ENCODE measurements around the gene FKBP5. TPM values are rescaled to one million over a fixed set of nuclear protein-coding genes. Genes with fewer than 3 reads are reported as not detected.

Gene FKBP5
- total and polyA plus RNA-seq, 4 donors = 6.9 to 19.9 (median 9.5) TPM

- DNase-seq (ENCODE audit: low read depth in 4 of 6, low spot score in 6 of 6) = no peak
- H3K27ac ChIP-seq (ENCODE audit: low read depth, low read length) = no peak overlapping the region
- no peak overlapping the region for H3K4me3 ChIP-seq (ENCODE audit: low read depth, low read length)
- no peaks in the 10 kb centered on the region for H3K4me1 ChIP-seq (ENCODE audit: control insufficient read depth, insufficient read depth, low read length)
- H3K27me3 ChIP-seq (ENCODE audit: control insufficient read depth, insufficient read depth, low read length) = no peaks in the 10 kb centered on the region
- no peaks in the 10 kb centered on the region for H3K9me3 ChIP-seq (ENCODE audit: control insufficient read depth, insufficient read depth, low read length)
- H3K36me3 ChIP-seq (ENCODE audit: control insufficient read depth, insufficient read depth, low read length) = no peaks in the 10 kb centered on the region
Observed at GRCh38 chr6:35668744-35669450, 19.8 kb downstream of the FKBP5 start.

DNA sequence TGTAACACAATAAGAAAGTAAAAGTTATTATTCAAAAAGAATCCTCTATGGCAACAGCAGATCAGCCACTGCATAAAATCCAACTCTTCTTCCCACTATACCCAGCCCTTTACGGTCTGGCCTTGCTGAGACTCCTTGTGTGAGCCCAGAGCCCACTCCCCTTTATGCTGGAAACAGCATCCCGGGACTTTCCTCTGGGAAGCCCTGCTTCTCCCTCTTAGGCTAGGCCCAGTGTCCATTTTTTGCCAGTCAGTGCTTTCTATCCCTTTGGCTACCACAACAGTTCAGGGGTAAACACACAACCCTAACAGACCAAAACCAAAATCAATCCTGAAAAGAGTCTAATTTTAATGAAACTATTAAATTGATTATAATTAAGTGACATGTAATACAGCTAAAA lies 20.6 kb downstream of the FKBP5 start:
- no peaks in the 10 kb centered on the region for H3K4me1 ChIP-seq (ENCODE audit: control insufficient read depth, insufficient read depth, low read length)
- WGBS (ENCODE audit: insufficient coverage) = 76% methylated on average over 2 of the region's 2 CpGs
- no peaks in the 10 kb centered on the region for H3K9me3 ChIP-seq (ENCODE audit: control insufficient read depth, insufficient read depth, low read length)
- no peaks in the 10 kb centered on the region for H3K36me3 ChIP-seq (ENCODE audit: control insufficient read depth, insufficient read depth, low read length)
- no peaks in the 10 kb centered on the region for H3K27me3 ChIP-seq (ENCODE audit: control insufficient read depth, insufficient read depth, low read length)
- H3K27ac ChIP-seq (ENCODE audit: low read depth, low read length) = no peak overlapping the region
- no peak overlapping the region for H3K4me3 ChIP-seq (ENCODE audit: low read depth, low read length)
- DNase-seq (ENCODE audit: low read depth in 4 of 6, low spot score in 6 of 6) = no peak

DNA sequence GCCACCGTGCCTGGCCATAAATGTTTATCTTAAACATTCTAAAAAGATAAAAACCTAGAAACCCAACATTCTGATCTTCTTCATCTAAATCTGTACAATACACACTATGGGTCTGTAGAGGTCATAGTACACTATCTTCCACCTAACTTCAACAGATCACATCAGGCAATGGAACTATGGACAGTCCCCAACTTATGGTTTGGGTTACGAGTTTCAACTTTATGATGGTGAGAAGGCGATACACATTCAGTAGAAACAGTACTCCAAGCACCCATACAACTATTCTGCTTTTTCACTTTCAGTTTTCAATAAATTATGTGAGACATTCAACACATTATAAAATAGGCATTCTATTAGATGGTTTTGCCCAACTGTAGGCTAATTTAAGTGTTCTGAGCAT lies 23.1 kb downstream of the FKBP5 start:
- no peaks in the 10 kb centered on the region for H3K4me1 ChIP-seq (ENCODE audit: control insufficient read depth, insufficient read depth, low read length)
- H3K9me3 ChIP-seq (ENCODE audit: control insufficient read depth, insufficient read depth, low read length) = no peaks in the 10 kb centered on the region
- H3K36me3 ChIP-seq (ENCODE audit: control insufficient read depth, insufficient read depth, low read length) = no peaks in the 10 kb centered on the region
- H3K27ac ChIP-seq (ENCODE audit: low read depth, low read length) = no peak overlapping the region
- DNase-seq (ENCODE audit: low read depth in 4 of 6, low spot score in 6 of 6) = no peak
- WGBS (ENCODE audit: insufficient coverage) = 100% methylated on average over 1 of the region's 3 CpGs
- no peak overlapping the region for H3K4me3 ChIP-seq (ENCODE audit: low read depth, low read length)
- H3K27me3 ChIP-seq (ENCODE audit: control insufficient read depth, insufficient read depth, low read length) = no peaks in the 10 kb centered on the region

GRCh38 chr6:35664945-35665344 lies 23.8 kb downstream of the FKBP5 start:
- no peaks in the 10 kb centered on the region for H3K36me3 ChIP-seq (ENCODE audit: control insufficient read depth, insufficient read depth, low read length)
- H3K4me1 ChIP-seq (ENCODE audit: control insufficient read depth, insufficient read depth, low read length) = no peaks in the 10 kb centered on the region
- WGBS (ENCODE audit: insufficient coverage) = 86% methylated on average over 3 of the region's 3 CpGs
- H3K4me3 ChIP-seq (ENCODE audit: low read depth, low read length) = no peak overlapping the region
- H3K27ac ChIP-seq (ENCODE audit: low read depth, low read length) = no peak overlapping the region
- no peaks in the 10 kb centered on the region for H3K27me3 ChIP-seq (ENCODE audit: control insufficient read depth, insufficient read depth, low read length)
- no peak for DNase-seq (ENCODE audit: low read depth in 4 of 6, low spot score in 6 of 6)
- H3K9me3 ChIP-seq (ENCODE audit: control insufficient read depth, insufficient read depth, low read length) = no peaks in the 10 kb centered on the region

DNA sequence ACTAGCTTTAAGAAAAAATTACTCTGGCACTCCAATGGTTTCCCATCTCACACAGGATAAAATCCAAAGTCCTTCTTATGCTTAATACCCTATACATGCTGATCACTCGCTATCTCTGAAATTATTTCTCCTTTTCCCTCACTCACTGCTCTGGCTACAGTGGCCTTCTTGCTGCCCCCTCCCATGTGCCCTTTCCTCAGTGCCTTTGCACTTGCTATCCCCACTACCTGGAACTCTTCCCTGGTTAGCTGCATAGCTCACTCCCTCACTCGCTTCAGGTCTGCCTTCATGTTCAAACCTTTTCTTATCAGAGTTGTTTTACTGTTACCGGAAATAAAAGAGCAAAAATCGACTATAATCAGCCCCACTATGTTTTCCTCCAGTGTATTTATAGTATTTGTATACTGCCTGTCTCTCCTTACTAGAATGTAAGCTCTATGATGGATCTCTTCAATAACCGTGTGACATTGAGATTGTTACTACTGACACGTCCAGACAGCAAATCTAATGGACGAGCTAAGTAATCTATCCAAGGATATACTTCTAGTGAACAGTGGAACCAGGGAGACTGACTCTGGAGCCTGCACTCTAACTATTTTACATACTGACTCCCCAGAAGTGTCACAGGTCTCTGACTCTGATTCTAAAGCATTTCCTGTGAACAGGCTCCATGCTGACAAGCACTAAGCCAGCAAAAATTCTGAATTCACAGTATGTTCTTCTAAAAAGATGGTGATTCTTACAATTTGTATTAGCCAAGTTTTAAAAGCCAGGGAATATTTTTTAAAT lies 25.1 kb downstream of the FKBP5 start:
- WGBS (ENCODE audit: insufficient coverage) = 68% methylated on average over 3 of the region's 7 CpGs
- peak in 1 of 6 donors; percentile 7 for DNase-seq (ENCODE audit: low read depth in 4 of 6, low spot score in 6 of 6)
- Histone ChIP-seq H3K4me3 (ENCODE audit: low read depth, low read length) (no peak overlapping the region), H3K4me1 (ENCODE audit: control insufficient read depth, insufficient read depth, low read length) (no peaks in the 10 kb centered on the region), H3K9me3 (ENCODE audit: control insufficient read depth, insufficient read depth, low read length) (no peaks in the 10 kb centered on the region), H3K27ac (ENCODE audit: low read depth, low read length) (no peak overlapping the region), H3K27me3 (ENCODE audit: control insufficient read depth, insufficient read depth, low read length) (no peaks in the 10 kb centered on the region), H3K36me3 (ENCODE audit: control insufficient read depth, insufficient read depth, low read length) (no peaks in the 10 kb centered on the region)

- H3K36me3 ChIP-seq (ENCODE audit: control insufficient read depth, insufficient read depth, low read length) = no peaks in the 10 kb centered on the region
- no peak overlapping the region for H3K27ac ChIP-seq (ENCODE audit: low read depth, low read length)
- no peaks in the 10 kb centered on the region for H3K4me1 ChIP-seq (ENCODE audit: control insufficient read depth, insufficient read depth, low read length)
- H3K9me3 ChIP-seq (ENCODE audit: control insufficient read depth, insufficient read depth, low read length) = no peaks in the 10 kb centered on the region
- H3K4me3 ChIP-seq (ENCODE audit: low read depth, low read length) = no peak overlapping the region
- WGBS (ENCODE audit: insufficient coverage) = 22% methylated on average over 7 of the region's 7 CpGs
- H3K27me3 ChIP-seq (ENCODE audit: control insufficient read depth, insufficient read depth, low read length) = no peaks in the 10 kb centered on the region
- peak in 2 of 6 donors; percentile 22 to 26 for DNase-seq (ENCODE audit: low read depth in 4 of 6, low spot score in 6 of 6)
Observed at GRCh38 chr6:35662999-35663398, 25.7 kb downstream of the FKBP5 start.

GRCh38 chr6:35654883-35655282 lies 33.8 kb downstream of the FKBP5 start:
- no peak for DNase-seq (ENCODE audit: low read depth in 4 of 6, low spot score in 6 of 6)
- no peak overlapping the region for H3K4me3 ChIP-seq (ENCODE audit: low read depth, low read length)
- H3K27me3 ChIP-seq (ENCODE audit: control insufficient read depth, insufficient read depth, low read length) = no peaks in the 10 kb centered on the region
- 95% methylated on average over 3 of the region's 3 CpGs for WGBS (ENCODE audit: insufficient coverage)
- no peaks in the 10 kb centered on the region for H3K9me3 ChIP-seq (ENCODE audit: control insufficient read depth, insufficient read depth, low read length)
- no peak overlapping the region for H3K27ac ChIP-seq (ENCODE audit: low read depth, low read length)
- H3K36me3 ChIP-seq (ENCODE audit: control insufficient read depth, insufficient read depth, low read length) = no peaks in the 10 kb centered on the region
- no peaks in the 10 kb centered on the region for H3K4me1 ChIP-seq (ENCODE audit: control insufficient read depth, insufficient read depth, low read length)

- no peaks in the 10 kb centered on the region for H3K4me1 ChIP-seq (ENCODE audit: control insufficient read depth, insufficient read depth, low read length)
- H3K27me3 ChIP-seq (ENCODE audit: control insufficient read depth, insufficient read depth, low read length) = no peaks in the 10 kb centered on the region
- DNase-seq (ENCODE audit: low read depth in 4 of 6, low spot score in 6 of 6) = no peak
- H3K9me3 ChIP-seq (ENCODE audit: control insufficient read depth, insufficient read depth, low read length) = no peaks in the 10 kb centered on the region
- no CpG with 5 or more reads among the region's 3 CpGs for WGBS (ENCODE audit: insufficient coverage)
- H3K27ac ChIP-seq (ENCODE audit: low read depth, low read length) = no peak overlapping the region
- H3K36me3 ChIP-seq (ENCODE audit: control insufficient read depth, insufficient read depth, low read length) = no peaks in the 10 kb centered on the region
- H3K4me3 ChIP-seq (ENCODE audit: low read depth, low read length) = no peak overlapping the region
Observed at GRCh38 chr6:35651244-35651643, 37.5 kb downstream of the FKBP5 start.

DNA sequence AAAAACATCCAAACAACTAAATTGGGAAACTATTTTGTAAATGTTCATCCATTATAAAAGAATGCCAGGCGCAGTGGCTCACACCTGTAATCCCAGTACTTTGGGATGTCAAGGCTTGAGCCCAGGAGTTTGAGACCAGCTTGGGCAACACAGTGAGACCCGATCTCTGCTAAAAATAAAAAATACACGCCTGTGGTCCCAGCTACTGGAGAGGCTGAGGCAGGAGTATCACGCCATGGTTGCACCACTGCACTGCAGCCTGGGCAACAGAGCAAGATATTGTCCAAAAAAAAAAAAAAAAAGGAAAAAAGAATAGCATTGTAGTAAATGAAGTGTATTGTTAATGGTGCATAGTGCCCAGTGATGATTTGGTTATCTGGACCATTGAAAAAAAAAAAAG lies 38.7 kb downstream of the FKBP5 start:
- 100% methylated on average over 1 of the region's 4 CpGs for WGBS (ENCODE audit: insufficient coverage)
- Histone ChIP-seq H3K36me3 (ENCODE audit: control insufficient read depth, insufficient read depth, low read length) (no peaks in the 10 kb centered on the region), H3K9me3 (ENCODE audit: control insufficient read depth, insufficient read depth, low read length) (no peaks in the 10 kb centered on the region), H3K27ac (ENCODE audit: low read depth, low read length) (no peak overlapping the region), H3K4me3 (ENCODE audit: low read depth, low read length) (no peak overlapping the region), H3K4me1 (ENCODE audit: control insufficient read depth, insufficient read depth, low read length) (no peaks in the 10 kb centered on the region), H3K27me3 (ENCODE audit: control insufficient read depth, insufficient read depth, low read length) (no peaks in the 10 kb centered on the region)
- no peak for DNase-seq (ENCODE audit: low read depth in 4 of 6, low spot score in 6 of 6)

DNA sequence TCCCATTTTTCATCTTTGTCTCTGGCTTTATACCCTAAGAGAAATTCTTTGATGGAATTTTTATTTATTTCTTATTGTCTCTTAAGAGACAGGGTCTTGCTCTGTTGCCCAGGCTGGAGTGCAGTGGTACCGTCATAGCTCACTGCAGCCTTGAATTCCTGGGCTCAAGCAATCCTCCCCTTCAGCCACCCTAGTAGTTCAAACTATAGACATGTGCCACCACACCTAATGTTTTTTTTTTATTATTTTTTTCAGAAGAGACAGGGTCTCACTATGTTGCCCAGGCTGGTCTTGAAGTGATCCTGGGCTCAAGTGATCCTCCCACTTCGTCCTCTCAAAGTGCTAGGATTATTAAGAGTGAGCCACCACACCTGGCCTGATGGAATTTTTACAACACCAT lies 40.5 kb downstream of the FKBP5 start:
- H3K4me1 ChIP-seq (ENCODE audit: control insufficient read depth, insufficient read depth, low read length) = no peaks in the 10 kb centered on the region
- no peaks in the 10 kb centered on the region for H3K36me3 ChIP-seq (ENCODE audit: control insufficient read depth, insufficient read depth, low read length)
- DNase-seq (ENCODE audit: low read depth in 4 of 6, low spot score in 6 of 6) = no peak
- WGBS (ENCODE audit: insufficient coverage) = no CpG with 5 or more reads among the region's 2 CpGs
- no peak overlapping the region for H3K4me3 ChIP-seq (ENCODE audit: low read depth, low read length)
- no peak overlapping the region for H3K27ac ChIP-seq (ENCODE audit: low read depth, low read length)
- no peaks in the 10 kb centered on the region for H3K27me3 ChIP-seq (ENCODE audit: control insufficient read depth, insufficient read depth, low read length)
- H3K9me3 ChIP-seq (ENCODE audit: control insufficient read depth, insufficient read depth, low read length) = no peaks in the 10 kb centered on the region

All from spinal cord (tissue), 10 donors.